DMS 273 (cell line): ENCODE data around the gene TSFM.

ENCODE experiments used
- DNase-seq: peaks from one replicate; lab custom pipeline; 2025; ENCODE audit not compliant: unreplicated experiment; lab: John Stamatoyannopoulos, UW

Gene TSFM

GRCh38 chr12:57745485-57745881 is 37.1 kb upstream of the TSFM start:
- no peak for DNase-seq

- DNase-seq: no peak
These were observed 36.6 kb upstream of the TSFM start for GRCh38 chr12:57746025-57746424.

GRCh38 chr12:57749061-57749460 is 33.5 kb upstream of the TSFM start:
- no peak for DNase-seq

GRCh38 chr12:57750561-57751431 is 31.8 kb upstream of the TSFM start:
- DNase-seq: no peak

GRCh38 chr12:57751432-57751787 is 31.2 kb upstream of the TSFM start:
- DNase-seq: no peak

- peak; percentile 99 for DNase-seq
These were observed 30.6 kb upstream of the TSFM start, which contains the start of gene CDK4 for GRCh38 chr12:57751788-57752667. TSS of gene CDK4 (minus strand) at chr12:57752310. CDS start at chr12:57751717, 593 bp downstream.

GRCh38 chr12:57752668-57753000 is 30.0 kb upstream of the TSFM start:
- no peak for DNase-seq

- no peak for DNase-seq
These were observed 28.7 kb upstream of the TSFM start for GRCh38 chr12:57753756-57754337.

GRCh38 chr12:57754411-57755193 is 28.0 kb upstream of the TSFM start, which contains the start of gene MARCHF9:
TSS of gene MARCHF9 (plus strand) at chr12:57755103. CDS start at chr12:57755529, 426 bp downstream.
- peak; percentile 71 for DNase-seq

GRCh38 chr12:57755194-57755453 is 27.5 kb upstream of the TSFM start:
- no peak for DNase-seq

GRCh38 chr12:57755454-57756372 is 26.9 kb upstream of the TSFM start:
- DNase-seq: peak; percentile 34

GRCh38 chr12:57756406-57757341 is 25.9 kb upstream of the TSFM start:
- DNase-seq: peak; percentile 28

GRCh38 chr12:57757771-57758170 is 24.8 kb upstream of the TSFM start:
- DNase-seq: no peak

- DNase-seq: no peak
These were observed 23.8 kb upstream of the TSFM start for GRCh38 chr12:57758552-57759359.

- peak; percentile 43 for DNase-seq
These were observed 23.1 kb upstream of the TSFM start for GRCh38 chr12:57759360-57759980.

GRCh38 chr12:57760347-57760982 is 22.1 kb upstream of the TSFM start:
- DNase-seq: no peak

- no peak for DNase-seq
These were observed 21.1 kb upstream of the TSFM start for GRCh38 chr12:57761391-57761998.
